Measurements from ENCODE around the gene CYB5R2.

The CYB5R2 gene

DNA sequence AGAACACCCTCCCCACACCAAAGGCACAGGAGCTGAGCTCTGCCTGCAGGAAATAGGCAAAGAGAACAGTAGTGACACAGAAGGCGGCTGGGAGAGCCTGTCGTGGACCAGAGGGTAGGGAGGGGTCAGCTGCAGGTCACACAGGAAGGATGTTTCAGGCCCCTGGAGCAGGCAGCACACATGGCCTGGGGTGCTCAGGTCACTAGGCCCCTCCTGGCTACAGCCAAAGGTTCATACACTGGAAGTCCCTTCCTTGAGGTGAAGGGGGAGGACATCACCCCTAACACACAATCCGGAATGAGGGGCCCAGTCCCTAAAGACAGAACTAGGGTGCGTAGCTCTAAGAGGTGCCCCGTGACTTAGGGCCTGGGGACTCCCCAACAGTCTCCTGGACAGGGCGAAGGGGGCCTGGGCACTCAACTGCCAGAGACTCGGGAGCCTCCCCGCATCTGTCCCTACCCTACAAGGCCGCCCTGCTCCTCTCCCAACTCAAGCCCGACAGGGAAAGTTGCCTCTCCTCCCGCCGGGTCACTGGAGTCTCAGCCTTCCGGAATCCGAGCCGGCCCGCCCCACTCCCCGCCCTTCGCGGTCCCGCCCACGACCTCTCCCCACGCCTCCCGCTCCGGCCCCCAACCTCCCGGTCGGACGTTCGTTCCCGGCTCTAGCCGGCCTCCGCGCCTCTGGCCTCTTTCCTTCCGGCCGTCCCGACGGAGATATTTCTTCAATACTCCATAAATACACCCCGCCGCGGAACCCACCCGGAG is at the start of gene CYB5R2:
CYB5R2 (minus strand) TSS at position 541 of the 764 bp plus-strand sequence. CDS start 675 bp downstream, outside the sequence.
- no peak for DNase-seq (ENCODE audit: low read depth)

DNA sequence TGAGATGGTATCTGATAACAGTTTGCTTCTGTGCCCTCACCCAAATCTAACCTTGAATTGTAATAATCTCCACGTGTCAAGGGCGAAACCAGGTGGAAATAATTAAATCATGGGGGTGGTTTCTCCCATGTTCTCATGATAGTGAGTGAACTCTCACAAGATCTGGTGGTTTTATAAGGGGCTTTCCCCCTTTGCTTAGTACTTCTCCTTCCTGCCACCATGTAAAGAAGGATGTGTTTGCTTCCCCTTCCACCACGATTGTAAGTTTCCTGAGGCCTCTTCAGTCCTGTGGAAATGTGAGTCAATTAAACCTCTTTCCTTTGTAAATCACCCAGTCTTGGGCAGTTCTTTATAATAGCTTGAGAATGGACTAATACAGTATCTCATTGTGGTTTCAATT is 41.5 kb upstream of the CYB5R2 start:
- DNase-seq (ENCODE audit: low read depth) = no peak

DNA sequence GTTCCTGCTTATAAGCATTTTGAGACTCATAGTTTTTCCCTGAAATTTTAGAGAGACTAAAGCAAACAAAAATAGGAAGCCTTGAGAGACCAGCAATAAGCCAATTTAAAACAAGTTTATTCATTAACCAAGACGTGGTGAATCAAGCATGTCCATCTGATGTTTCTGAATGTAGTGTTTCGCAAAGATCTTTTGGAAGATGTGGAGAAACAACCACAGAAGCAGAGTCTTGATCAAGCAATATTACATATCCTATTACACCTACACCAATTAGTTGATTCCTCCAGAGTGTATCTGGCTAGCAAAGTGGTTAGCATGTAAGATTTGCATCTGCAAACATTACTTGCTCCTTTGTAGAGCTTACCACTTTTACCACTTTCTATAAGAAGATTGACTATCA is 33.1 kb upstream of the CYB5R2 start, which contains the start of gene OVCH2:
OVCH2 (minus strand) TSS at position 101 of the 400 bp plus-strand sequence; CDS start at position 18, 83 bp downstream.
- DNase-seq (ENCODE audit: low read depth) = no peak

DNA sequence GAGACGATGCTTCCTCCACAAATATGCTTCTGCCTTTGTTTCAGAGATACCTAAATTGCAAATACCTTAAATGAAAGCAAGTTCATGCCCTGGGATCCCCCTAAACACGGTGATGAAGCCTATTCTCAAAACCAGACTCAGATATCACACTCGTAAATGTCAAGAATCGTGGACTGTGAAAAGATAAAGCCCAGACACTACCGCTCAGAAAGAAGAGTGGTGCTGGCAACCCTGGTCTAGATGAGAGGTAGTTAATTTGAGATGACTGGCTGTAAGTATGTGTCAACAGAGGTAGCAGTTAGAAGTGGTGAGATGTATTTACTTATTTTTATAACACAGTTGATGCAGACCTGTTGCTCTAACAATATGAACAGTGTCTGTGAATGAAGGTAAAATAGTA is 30.4 kb upstream of the CYB5R2 start:
- no peak for DNase-seq (ENCODE audit: low read depth)

DNA sequence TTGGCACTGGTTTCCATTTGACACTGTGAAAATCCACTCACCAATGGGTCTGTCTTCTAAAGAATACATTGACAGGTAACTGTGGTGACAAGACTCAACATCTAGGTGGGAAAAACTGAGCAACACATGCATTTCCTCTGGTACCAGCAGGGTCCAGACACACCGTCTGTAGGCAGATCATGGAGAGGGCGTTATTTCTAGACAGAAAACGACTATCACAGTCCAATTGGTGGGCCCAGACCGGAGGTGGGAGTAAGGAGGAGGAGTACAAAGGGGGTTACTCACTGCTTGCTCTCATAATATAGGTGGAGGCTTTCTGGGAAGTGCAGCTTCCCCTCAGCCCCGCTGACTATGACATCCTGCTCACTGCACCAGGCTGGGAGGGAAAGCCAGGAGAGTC is 23.1 kb upstream of the CYB5R2 start:
- no peak for DNase-seq (ENCODE audit: low read depth)

DNA sequence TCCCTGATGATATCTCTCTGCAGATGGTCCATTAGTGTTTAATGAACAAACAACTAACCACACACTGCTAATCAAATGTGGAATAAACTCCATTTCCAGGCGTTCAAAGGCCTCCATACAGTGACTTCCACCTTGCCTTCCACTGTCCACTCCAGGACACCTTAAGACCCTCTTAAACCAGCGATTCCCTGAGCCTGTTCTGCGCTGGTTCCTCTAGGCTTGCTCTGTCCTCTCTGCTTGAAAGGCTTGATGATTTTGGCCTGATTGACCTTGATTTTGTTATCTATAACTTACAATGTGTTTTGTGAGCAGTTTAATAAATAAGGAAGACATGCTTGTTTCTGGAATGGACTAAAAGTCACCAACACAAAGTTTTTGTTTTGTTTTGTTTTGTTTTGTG is 20.9 kb upstream of the CYB5R2 start:
- DNase-seq (ENCODE audit: low read depth) = no peak

DNA sequence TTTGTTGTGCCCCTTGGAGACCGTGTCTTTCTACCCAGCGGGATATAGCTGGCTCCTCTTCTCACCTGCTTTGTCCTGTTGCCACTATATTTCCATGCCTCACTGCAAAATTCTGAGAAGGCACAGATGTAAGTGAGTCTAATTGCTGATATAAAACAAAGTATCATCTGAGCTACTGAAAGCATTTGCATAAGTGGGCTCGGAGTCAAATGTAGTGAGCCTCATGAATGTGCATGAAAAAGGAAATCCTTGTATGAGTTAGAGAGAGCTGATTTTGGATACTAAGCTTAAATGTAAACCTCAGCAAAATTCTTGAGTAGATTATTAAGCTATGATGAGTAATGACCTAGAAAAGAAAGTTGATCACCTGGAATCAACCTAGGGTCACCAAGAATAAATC is 19.1 kb upstream of the CYB5R2 start:
- DNase-seq (ENCODE audit: low read depth) = no peak

DNA sequence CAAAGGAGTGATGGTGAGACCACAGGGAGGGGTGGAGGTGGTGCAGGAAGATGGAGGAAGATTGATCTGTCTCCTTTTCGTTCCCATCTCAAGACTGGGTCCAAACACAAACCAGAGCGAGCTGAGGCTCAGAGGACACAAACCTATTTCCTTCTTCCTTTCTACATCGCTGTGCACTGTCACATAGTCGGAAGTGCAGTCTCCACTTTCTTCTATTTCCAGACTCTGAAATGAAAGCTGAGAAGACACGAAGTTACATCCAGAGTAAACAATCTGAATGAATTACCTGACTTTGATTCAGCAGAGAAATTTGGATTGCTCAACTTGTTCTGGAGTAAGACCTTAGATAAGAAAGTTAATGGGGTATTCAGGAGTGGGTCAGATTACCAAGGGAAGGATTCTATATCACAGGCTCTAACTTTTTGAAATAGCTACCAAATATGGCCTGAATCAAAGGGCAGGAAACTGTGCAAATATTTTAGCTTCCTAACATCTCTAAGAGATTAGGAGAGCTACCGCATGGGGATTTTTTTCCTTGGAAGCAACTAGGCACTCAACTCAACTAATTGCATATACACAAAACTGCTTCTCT is 18.6 kb upstream of the CYB5R2 start:
- DNase-seq (ENCODE audit: low read depth) = no peak

DNA sequence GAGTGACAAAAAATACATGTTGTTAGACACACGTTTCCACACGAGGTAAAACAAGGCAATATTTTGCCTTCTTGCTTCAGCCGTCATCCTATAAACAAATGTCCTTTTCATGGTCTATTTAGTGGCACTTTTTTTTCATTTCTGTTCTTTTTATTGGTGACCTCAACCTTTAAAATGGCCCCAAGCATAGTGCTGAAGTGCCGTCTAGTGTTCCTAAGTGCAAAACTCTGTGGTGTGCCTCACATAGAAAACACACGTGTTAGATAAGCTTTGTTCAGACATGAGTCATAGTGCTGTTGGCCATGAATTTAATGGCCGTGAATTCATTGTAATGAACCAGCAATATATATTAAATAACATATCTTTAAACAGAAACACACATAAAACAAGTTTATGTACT is 17.3 kb upstream of the CYB5R2 start:
- no peak for DNase-seq (ENCODE audit: low read depth)

DNA sequence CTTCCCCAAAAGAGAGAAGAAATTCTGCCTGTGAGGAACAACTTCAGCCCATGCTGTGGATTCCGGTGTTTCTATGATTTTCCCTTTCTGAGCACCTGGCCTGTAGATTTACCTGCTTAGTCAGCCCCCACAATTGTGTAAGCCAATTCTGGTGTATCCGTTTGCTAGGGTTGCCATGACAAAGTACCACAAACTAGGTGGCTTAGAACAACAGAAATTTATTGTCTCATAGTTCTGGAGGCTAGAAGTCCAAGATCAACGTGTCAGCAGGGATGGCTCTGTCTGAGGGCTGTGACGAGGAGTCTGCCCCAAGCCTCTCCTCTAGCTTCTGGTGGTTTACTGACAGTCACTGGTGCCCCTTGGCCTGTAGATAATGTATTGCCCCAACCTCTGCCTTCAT is 15.9 kb upstream of the CYB5R2 start:
- no peak for DNase-seq (ENCODE audit: low read depth)

DNA sequence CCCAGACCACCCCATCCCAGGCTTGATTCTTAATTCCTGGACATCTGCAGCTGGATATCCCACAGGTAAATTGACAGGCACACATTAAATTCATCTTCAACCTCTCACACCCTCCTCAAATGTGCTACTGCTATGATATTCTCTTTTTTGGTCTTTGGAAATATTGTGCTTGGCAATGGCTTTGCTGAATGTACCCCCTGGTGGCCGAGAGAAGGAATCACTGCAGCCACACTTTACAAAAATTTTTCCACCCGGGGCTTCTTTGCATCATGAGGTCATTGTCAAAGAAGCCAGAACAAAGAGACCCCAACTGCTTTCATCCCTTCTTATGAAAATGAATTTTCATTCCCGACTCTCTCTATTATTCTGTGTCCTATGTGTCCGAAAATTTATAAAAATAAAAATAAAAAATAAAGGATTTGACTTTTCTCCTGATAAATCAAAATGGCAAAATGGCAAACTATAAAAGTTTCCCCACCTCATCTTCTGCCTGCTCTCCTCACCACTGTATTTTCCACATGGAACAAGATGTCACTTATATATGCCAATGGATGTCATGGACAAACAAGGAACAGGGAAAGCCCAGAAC is 15.0 kb upstream of the CYB5R2 start:
- no peak for DNase-seq (ENCODE audit: low read depth)

DNA sequence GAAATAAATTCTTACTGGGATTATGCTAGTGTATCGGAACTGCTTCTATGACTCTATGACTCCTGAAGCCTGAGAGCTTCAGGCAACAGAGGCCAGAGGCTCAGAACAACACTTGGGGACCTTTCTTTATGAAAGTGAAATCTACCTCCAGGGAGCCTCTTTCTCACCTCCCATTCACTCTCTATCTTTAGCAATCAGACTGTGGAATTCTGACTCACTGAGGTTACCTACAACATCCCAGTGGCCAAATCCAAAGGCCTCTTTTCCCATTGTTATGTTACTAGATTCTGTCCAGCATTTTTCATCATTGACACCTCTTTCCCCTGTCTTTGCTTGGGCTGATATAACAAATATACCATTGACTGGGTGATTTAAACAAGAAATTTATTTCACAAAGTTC is 14.1 kb upstream of the CYB5R2 start:
- no peak for DNase-seq (ENCODE audit: low read depth)

DNA sequence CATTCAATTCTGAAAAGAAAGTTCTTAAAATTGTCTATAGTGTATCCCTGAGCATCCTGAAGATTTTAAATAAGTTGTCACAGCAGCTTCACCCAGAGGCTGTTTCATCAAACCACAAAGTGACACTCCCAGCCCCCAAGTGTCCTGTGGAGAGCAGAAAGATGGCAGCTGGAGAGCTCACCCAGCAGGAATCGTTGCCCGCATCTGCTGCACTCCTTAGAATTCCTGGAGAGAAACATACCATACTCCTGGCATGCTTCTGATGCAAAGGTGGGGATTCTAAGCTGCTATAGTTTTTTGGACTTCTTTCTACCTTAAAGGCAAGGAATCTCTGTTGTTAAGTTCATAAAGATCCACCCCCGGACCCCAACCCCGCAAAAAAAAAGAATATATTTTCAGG is 13.5 kb upstream of the CYB5R2 start:
- no peak for DNase-seq (ENCODE audit: low read depth)

DNA sequence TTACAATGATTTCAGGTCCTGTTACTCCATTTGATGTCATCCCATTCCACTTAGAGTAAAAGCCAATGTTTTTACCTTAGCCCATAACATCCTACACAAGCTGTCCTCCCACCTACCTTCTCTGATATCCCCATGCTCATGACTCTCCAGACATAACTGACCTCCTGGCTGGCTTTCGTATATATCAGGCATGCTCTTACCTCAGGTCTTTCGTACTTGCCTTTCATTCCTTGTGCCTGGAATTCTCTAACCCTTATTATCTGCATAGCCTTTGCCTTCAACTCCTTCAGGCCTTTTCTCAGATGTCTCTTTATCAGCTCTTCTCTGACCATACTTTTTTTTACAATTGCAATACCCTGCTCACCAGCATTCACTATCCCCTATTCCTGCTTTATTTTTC is 10.3 kb upstream of the CYB5R2 start:
- DNase-seq (ENCODE audit: low read depth) = no peak

DNA sequence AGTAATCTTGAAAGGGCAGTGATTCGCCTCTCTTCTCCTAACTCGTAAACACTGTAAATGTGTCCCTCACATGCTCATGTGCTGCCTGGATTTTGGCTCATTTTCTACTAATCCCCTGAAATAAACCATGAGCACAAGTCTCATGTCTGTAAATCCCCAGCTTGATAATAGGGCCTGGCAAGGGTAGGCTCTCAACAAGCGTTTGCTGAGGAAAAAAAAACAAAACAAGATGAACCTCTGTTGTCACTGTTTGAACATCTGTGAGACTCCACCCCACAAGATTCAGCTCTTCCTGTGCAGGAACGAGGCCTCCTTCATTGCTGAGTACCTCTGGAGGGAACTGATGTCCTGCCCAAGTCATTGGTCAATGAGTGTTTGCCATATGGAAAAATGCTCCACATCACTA is 4.5 kb upstream of the CYB5R2 start:
- DNase-seq (ENCODE audit: low read depth) = no peak

DNA sequence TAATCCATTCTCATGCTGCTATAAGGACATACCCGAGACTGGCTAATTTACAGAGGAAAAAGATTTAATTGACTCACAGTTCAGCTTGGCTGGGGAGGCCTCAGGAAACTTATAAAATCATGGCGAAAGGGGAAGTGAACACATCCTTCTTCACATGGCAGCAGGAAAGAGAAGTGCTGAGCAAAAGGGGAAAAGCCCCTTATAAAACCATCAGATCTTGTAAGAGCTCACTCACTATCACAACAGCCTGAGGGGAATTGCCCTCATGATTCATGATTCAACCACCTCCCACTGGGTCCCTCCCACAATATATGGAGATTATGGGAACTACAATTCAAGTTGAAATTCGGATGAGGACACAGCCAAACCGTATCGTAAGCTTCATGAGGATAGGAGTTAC is 3.8 kb upstream of the CYB5R2 start:
- DNase-seq (ENCODE audit: low read depth) = no peak

DNA sequence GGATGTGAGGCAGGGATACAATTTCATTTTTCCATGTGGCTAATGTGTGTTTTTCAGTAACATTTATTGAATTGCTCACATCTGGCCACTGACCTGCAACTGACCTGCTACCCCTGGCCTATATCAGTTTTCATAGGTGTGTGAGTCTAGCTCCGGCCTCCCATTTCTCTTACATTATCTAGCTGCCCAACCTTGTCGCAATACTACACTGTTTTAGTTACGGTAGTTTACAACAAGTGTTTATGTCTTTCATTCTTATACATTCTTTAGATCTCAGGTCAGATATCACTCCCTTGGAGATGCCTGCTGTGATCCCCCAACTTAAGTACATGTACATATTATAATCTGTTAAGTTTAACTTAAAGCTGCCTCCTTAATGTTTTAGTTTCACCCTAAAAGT is 2.3 kb upstream of the CYB5R2 start:
- no peak for DNase-seq (ENCODE audit: low read depth)

DNA sequence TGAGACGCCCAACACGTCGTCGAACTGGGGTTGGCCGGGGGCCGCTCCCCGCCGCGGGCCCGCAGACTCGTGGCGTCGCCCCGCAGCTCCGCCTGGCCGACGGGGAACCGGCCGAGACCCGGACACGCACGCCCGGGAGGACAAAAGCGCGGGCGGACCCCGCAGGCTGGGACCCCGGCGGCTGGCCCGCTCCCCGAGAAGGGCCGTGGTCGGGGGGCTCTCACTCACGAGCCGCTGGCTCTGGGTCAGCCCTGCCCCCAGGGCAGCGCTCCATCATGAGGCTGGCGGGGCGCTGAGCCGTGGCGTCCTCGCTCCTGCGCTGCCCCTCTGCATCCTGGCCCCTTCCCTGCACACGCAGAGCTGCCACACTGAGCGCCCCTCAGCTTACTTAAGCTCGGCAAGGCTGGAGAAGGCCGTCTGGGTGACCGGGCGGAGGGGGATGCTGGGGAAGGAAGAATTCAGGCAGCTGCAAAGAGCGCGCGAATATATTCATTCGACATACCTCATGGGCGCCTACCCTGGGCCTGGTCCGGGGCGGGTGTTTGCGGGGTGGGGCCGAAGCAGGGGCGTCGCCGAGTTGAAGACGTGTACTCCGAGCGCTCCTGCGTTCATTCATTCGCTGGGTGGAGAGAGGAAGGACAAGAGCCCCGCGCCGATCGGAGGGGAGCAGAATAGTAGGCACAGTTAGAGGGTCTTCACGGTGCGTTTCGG is 579 bp upstream of the CYB5R2 start:
- DNase-seq (ENCODE audit: low read depth) = no peak

DNA sequence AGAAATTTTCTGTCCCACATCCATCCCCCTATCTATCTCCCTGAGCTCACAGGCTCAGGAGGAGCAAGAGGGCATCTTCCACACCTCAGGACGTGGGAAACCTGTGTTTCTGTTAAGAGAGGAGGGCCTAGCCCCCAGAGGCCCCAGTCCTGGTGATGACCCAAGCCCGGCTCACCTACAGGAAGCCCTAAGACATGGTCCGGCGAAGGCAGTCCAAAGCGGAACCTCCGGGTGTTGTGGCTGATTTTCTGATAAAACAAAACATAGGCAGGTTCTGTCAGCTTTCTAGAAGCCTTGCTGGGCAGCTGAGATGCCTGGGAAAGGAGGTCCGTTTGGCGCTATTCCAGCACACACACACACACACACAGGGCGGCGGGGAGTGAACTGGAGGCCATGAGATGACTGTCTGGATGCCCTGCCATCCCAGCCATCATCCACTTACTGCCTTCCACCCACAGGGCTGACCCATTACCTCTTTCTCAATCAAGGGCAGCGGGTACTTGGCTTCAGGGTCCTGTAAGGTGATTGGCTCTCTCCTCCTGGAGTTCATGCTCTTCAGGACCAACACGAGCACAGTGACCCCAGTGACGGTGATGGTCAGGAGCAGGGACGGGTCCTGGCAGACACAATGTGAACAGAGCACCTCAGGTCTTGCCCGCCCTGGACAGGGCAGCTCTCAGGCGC is 882 bp downstream of the CYB5R2 start:
- no peak for DNase-seq (ENCODE audit: low read depth)

DNA sequence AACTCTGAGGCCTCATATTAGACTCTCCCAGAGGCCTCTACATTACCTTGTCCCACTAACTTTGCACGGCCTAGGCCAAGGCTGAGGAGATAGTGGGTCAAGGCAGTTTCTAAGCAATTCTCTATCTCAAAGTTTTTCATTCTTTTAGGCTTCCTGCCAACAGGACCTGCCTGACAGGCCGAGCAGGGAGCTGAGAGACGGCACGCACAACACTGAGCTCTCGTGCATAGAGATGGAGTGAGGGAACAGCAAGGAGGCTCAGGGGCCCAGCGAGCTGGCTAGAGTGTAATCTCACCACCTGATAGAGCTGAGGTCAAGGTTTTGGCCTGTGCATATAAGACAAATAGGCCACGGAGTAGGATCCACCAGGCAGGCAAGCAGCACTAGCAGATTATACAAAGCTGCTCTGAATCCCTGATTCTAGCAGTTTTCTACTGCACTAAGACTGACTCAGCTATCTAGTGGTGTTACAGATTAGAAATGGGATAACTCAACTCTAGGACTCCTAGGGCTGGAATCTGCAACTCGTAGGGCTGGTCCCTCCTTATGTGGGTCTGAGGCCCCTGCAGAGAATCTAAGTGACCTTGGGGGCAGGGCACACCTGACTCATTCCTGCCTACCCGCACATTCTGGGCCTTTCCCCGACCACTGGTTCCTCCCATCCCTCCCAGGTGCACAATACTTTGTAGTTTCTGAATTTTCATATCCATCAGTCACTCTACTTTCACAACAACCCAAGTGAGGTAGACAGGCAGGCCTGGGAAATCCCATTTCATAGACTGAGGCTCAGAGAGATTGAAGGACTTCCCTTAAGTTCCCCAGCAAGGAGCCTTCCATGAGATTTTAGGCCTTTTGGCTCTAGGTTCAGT is 1.7 kb downstream of the CYB5R2 start:
- DNase-seq (ENCODE audit: low read depth) = peak; percentile 16

DNA sequence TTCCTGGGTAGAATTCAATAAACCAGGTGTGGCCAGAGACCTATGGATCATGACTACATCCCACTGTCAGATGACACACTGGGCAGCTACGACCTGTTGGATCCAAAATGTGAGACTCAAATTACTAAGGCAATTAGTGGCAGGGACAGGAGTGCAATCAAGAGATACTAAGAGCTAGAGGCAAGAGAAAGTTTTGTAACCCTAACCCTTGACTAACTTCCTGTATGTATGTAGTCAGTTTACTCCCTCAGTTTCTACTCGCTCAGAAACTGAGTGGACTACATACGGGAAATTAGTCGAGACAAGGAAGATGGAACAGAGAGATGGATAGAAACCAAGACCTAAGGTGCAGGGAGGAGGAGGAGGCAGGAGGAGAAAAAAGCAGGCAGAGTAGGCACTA is 2.7 kb downstream of the CYB5R2 start:
- DNase-seq (ENCODE audit: low read depth) = no peak

All from activated T-cell treated with anti-CD3 and anti-CD28 coated beads for 24 hours (primary cell).